8988T (cell line): ENCODE results near the gene ZNF497.
"Not testable (repeated sequence)": the region's sequence is repeated elsewhere in the genome, so short reads cannot be mapped to it uniquely, and the experiment has no call there.

ENCODE experiments used
- DNase-seq: peaks from one replicate; pipeline ENCODE4 v3.0.0; 2011

ZNF497 gene

DNA sequence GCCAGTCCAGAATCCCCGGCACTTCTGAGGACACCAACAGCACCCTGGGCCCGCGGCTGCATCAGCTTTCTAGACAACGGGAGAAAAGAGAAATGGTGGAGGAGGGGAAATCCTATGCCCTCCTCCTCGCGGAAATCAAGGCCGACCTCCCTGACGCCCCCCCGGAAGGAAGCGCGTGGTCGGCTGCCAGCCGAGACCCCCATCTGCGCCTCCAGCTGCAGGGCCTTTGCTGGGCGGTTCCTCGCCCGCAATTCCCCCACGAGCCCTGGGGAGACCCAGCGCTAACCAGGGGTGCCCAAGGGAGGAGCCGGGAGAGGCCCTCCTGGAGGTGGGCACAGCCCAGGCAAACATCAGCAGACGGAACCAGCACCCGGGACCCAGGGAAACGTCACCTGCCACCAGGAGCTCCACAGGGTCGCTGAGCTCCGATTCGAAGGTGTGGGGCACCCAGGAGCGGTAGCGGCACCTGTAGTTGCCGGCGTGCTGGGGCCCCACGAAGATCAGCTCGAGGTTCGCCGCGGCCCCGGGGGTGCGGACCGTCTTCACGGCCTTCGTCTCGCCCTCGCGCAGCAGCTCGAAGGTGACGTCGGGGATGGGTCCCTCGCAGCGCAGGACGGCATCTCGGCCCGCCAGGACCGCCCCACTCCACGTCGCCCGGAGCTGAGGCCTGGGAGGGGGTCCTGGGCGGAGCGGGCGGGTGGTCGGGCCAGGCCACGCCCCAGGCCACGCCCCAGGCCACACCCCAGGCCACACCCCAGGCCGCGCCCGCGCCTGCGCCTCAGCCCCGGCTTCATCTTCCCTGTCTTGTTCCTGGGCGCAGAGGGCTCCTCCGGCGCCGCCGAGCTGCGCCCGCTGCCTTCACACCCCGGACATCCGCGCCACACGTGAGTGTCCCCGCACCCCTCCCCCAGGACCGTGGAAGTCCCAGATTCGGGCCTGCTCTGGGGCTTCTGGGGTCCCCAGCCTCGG is 15.3 kb downstream of the ZNF497 start:
- no peak for DNase-seq

DNA sequence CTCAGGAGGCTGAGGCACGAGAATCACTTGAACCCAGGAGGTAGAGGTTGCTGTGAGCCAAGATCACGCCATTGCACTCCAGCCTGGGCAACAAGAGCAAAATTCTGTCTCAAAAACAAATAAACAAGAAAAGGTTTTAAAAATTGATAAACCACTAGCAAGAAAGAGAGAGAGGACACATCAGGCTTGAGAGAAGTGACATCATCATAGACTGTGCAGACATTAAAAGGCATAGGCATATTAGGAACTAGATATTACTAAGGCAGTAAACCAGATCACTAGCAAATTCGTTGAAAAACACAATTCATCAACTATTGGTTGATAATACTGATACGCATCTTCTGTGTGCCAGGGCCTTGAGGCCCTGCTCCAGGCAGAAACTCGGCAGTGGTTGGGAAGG is 17.0 kb downstream of the ZNF497 start:
- no peak for DNase-seq

DNA sequence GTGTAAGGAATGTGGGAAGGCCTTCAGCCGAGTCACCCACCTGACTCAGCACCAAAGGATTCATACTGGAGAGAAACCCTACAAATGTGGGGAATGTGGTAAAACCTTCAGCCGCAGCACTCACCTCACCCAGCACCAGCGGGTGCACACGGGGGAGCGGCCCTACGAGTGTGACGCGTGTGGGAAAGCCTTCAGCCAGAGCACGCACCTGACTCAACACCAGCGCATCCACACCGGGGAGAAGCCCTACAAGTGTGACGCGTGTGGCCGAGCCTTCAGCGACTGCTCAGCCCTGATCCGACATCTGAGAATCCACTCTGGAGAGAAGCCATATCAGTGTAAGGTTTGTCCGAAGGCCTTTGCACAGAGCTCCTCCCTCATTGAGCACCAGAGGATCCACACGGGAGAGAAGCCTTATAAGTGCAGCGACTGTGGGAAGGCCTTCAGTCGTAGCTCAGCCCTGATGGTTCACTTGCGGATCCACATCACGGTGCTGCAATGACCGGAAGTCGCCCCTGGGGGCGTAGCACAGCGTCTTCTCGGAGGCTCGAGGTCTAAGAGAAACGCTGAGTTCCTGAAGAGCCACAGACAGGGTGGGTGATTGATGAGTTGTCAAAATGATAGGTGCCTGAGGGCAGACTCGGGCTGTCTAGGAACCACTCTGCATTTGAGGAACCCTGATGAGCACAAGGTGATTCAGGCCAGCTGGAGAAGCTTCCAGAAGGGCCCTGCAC is 23.6 kb downstream of the ZNF497 start:
- no peak for DNase-seq

DNA sequence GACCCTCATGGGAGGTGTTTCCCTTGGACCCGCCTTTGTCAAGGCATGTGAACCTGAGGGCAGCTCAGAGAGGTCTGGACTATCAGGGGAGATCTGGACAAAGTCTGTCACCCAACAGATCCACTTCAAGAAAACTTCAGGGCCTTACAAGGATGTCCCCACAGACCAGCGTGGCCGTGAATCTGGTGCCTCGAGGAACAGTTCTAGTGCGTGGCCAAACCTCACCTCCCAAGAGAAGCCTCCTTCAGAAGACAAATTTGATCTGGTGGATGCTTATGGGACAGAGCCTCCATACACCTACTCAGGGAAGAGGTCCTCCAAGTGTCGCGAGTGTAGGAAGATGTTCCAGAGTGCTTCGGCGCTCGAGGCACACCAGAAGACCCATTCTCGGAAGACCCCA is 24.2 kb downstream of the ZNF497 start:
- no peak for DNase-seq

DNA sequence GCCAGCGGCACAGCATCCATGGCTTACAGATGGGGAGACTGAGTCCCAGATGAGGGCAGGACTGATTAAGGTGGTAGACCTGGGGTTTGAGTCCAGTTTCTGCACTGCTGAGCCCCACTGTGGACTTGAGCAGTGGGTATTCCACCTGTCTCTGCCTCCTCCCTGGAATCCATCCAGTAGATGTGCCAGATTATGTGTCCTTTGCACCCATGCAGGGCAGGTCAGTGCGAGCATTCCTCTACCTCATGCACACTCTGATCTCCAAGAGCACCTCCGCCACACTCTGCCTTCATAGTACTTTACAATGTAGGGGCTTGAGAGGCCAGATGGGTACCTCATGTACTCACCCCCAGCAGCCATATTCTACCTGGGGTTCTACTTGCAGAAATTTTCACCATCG is 25.7 kb downstream of the ZNF497 start:
- no peak for DNase-seq

DNA sequence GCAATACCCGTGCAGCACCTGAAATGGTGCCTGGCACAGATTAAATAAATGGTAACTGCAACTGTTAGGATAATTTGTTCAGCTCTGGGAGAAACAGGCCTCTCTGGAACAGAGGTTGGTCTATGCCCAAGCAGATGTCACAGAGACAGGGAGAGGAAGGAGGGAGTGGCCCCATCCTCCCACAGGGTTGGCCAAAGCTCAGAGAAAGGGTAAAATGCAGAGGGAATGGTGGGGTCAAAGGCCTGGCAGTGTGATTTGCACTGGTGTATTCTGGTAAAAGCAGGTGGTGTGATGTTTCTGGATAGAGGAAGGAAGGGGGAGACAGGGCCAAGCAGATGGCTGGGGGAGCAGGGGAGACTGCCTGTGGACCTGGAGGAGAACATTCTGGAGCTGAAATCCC is 26.3 kb downstream of the ZNF497 start:
- no peak for DNase-seq

DNA sequence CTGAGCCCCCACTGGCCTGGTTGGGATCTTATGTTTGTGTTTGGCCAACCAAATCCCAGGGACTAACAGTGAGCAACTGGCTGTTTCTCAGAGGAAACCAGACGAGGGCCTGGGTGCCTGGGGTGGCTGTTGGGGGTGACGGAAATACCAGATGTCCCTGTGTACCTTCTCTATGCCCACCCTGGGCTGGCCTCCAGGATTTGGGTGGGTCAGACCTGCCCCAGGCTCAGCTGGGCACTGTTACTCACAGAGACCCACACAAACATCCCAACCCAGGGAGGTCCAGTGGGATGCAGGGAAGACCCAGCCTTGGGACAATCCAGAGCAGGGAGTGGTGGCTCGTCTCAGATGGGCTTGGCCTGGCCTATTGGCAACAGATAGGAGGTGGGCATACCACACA is 26.9 kb downstream of the ZNF497 start:
- DNase-seq = no peak

DNA sequence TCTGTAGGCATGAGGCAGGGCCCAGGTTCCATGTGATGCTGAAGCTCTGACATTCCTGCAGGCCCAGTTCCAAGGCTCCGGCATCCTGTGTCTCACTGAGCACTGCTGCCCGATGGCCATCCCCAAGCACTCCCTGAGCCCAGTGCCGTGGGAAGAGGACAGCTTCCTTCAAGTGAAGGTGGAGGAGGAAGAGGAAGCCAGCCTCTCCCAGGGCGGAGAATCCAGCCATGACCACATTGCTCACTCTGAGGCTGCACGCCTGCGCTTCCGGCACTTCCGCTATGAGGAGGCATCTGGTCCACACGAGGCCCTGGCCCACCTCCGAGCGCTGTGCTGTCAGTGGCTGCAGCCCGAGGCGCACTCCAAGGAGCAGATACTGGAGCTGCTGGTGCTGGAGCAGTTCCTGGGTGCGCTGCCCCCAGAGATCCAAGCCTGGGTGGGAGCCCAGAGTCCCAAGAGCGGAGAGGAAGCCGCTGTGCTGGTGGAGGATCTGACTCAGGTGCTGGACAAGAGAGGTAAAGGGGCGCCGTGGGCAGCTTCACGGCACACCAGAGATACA is 27.8 kb downstream of the ZNF497 start:
- DNase-seq = no peak

DNA sequence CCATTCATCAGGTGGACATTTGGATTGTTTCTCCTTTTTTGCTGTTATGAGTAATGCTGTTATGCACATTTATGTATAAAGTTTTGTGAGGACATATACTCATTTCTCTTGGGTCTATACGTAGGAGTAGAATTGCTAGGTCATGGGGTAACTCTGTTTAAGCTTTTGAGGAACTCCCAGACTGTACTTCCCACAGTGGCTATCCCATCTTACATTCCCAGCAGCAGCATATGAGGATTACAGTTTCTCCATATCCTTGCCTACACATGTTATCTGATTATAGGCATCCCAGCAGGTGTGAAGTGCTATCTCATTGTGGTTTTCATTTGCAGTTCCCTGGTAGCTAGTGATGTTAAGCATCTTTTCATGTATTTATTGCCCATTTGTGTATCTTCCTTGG is 29.9 kb downstream of the ZNF497 start:
- DNase-seq = no peak

DNA sequence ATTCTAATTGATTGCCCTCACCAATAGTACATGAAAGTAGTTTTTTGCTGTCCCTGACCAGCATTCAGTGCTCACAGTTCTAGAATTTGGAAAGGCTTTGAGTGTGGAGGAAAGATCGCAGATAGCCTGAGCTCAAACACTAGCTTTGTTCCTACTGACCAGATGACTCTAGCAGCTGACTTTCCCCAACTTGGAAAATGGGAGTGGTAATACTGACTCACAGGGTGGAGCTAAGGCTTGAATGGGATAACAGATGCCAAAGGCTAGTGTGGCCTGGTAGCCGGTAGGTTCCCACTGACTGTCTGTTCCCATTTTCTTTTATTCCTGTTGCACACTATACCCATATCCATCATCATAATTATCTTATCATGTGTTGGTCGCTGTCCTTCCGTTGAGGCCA is 32.1 kb downstream of the ZNF497 start:
- DNase-seq = no peak

DNA sequence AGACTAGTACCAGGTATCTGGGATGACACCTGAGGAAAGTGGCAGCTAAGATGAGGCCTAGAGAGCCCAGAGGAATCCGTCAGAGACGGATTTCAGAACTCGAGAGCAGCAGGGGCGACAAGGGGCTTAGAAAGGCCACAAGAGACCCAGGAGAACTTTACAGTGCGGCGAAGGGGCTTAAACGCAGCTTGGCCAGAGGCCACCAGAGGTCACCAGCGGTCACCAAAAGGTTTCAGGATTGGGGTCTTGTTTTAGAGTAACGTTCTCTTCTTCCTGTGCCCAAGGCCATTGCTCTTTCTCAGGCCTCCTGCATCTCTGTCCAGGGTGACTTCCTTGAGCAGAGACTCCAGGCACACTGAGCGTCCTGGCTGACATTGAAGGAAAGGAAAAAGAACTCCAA is 33.6 kb downstream of the ZNF497 start:
- no peak for DNase-seq

DNA sequence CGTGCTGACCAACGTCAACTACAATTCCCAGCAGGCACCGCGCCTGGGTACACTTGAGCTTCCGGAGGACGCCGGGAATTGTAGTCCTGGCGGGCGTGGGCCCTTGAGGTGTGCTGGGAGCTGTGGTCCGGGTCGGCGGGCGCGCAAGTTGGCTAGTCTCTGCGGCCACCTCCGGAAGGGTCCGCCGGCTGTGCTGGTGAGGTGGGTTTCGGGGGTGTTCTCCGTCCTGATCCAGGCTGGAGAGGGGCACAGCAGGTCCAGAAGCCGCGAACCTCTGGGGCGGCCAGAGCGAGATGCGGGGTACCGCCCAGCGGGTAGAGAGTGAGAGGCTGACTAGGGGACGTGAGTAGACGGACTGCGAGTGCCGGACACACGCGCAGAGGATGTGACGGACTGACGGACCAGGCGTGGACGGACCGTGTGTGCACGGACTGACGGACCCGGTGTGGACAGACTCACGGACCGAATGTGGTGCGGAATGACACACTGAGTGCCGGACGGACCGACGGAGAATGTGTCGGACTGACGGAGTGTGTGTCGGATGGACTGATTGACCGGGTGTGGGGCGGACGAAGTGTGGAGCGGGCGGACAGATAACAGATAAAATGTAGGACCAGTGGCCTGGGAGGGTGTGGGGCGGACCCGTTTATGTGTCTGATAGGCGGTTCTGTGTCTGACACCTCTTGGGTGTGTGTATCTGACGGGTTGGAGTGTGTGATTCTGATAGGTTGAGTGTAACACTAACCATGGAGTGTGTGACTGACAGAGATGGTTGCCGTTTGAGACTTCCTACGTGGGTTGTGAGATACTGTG is 35.4 kb downstream of the ZNF497 start, which contains the start of gene ZSCAN22:
ZSCAN22 (plus strand) TSS at position 81 of the 813 bp plus-strand sequence. CDS start 7,809 bp downstream, outside the sequence.
- DNase-seq = peak; percentile 81

DNA sequence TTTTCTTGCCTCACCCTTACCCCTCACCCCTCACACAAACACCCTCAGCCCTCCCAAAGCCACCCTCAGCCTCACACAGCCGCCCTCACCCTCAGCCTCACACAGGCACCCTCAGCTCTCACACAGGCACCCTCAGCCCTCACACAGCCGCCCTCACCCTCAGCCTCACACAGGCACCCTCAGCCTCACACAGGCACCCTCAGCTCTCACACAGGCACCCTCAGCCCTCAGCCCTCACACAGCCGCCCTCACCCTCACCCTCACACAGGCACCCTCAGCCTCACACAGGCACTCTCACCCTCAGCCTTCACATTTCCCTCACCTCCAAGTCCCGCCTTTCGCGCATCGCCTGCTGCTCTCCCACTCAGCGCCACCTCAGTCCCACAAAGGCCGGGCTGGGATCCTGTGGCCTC is 36.0 kb downstream of the ZNF497 start:
- DNase-seq = no peak

DNA sequence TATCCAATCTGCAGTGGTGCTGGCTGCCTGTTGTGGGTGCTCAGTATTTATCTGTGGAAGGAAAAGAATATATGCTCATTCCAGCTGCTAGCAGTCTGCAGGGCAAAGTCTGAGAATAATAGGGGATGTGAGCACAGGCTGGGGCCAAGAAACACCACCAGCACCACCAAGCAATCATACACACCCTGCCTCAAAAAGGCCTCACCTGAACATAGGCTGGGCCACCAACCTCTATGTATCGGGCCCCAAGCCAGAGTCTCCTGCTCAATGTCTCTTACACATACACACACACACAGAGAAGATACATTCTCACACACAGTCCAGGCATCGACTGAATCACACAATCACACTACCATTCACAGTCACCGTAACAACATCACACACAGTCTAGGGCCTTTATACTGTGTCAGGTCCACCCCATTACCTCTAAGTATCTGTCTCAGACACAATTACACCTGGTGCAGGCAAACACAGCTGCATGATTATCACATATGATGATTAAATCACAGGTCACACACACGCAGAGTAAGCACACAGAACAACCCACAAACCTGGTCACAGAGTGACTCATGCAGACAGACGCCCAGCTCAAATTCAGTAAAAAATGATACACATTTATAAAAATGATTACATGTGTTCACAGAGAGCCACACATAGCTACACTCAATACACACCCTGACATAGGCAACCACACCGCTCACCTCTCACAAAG is 37.1 kb downstream of the ZNF497 start:
- no peak for DNase-seq

DNA sequence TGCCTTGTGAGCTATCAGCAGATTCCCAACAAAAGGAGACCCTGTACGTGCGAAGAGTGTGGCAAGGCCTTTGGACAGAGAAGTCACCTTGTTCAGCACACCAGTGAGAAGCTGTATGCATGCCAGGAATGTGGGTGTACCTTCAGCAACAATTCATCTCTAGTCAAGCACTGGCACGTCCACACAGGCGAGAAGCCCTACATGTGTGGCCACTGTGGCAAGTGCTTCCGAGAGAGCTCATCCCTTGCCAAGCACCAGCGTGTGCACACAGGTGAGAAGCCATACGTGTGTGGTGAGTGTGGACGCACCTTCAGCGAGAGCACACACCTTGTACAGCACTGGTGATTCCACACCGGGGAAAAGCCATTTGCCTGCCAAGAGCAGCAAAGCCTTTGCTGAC is 43.3 kb downstream of the ZNF497 start:
- DNase-seq = no peak

DNA sequence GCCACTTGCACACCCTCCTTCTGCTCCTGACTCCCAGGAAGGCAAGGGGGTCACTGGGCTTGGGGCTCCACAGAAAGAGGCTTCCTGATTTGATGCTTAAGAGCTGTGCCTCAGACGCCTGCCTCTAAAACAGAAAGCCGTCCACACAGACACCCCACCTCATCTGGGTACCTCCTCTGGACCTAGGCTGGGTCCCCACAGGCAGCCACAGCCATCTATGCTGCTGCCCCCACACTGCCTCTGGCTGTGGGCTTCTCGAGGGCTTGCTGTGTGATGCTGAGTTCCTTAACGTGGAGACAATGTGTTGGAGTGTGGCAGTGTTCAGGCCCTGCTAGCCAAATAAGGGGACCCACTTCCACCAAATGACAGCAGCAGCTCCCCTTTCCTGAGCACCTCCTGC is 44.3 kb downstream of the ZNF497 start:
- no peak for DNase-seq

DNA sequence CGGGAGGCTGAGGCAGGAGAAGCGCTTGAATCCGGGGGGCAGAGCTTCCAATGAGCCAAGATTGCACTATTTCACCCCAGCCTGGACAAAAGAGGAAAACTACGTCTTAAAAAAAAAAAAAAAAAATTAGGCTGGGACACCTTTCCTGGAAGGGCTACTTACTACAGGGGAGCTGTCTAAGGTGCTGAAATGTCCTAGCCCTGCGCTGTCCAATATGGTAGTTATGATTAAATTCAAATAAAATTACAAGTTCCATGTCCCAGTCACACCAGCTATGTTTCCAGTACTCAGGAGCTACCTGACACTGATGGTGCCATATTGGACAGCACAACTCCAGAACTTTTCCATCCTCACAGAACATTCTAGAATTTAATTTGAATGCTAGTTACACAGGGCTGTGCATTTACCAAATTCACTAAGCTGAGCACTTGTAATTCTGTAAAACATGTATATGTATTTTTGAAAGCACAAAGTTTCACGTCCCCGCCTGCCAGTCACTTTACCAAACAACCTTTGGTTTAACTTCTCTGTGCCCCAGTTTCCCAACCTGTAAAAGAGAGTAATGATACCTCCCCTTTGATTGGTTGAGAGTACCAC is 45.0 kb downstream of the ZNF497 start:
- DNase-seq = no peak

DNA sequence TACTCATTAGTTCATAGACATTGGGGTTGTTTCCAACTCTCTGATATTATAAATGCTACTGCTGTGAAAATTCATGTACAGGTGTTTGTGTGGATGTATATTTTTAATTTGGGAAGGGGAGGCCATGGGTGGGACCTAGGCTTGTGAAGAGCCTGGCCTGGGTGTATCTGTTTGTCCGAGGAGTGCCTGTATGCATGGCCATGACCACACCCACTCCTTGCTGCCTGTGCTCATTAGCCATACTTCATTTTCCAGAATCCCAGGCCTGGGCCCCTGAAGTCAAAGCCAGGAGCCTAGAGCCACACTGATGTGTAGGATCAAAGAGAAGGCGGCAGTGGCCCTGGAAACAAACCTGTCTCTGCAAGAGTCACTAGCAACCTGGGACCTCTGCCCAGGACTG is 47.0 kb downstream of the ZNF497 start:
- DNase-seq = no peak

DNA sequence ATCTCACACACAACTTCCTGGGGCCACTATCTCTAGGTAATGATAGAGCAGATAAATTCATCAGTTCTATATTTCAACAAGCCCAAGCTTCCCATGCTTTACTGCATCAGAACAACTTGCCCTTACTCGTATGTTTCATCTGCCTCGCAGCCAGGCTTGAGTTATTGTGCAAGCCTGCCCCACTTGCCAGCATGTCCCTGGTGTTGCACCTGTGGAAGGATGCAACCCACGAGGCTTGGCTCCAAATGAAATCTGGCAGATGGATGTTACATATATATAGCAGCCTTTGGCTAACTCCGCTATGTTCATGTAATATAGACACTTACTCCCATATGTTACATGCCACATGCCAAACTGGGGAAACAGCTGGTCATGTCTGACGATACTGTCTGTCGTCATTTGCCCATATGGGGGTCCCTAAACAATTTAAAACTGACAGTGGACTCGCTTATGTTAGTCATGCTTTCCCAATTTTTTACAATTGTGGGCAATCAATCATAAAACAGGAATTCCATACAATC is 51.1 kb downstream of the ZNF497 start:
- DNase-seq = no peak

DNA sequence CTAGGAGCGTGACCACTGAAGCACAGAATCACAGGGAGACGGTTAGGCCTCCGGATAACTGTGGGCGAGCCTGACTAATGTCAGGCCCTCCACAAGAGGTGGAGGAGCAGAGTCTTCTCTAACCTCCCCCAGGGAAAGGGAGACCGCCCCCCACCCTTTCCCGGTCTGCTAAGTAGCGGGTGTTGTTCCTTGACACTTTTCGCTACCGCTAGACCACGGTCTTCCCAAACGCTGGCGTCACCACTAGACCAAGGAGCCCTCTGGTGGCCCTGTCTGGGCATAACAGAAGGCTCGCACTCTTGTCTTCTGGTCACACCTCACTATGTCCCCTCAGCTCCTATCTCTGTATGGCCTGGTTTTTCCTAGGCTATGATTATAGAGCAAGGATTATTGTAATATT is 51.9 kb downstream of the ZNF497 start:
- DNase-seq = not testable (repeated sequence)

DNA sequence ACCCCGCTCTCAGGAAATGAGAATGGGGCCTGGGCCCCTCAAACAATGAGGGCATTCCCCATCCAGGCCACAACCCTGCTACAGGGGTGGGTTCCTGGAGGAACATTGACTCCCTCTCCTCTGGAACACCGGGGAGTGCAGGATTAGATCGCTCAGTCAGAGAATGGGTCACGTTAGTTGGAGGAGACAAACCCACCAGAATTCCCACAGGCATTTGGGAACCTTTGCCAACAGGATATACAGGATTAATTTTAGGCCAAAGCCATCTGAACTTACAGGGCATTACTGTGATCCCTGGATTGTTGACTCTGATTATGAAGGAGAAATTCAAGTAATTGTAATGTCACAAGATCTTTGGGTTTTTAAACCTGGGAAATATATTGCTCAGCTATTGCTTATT is 54.8 kb downstream of the ZNF497 start:
- no peak for DNase-seq

DNA sequence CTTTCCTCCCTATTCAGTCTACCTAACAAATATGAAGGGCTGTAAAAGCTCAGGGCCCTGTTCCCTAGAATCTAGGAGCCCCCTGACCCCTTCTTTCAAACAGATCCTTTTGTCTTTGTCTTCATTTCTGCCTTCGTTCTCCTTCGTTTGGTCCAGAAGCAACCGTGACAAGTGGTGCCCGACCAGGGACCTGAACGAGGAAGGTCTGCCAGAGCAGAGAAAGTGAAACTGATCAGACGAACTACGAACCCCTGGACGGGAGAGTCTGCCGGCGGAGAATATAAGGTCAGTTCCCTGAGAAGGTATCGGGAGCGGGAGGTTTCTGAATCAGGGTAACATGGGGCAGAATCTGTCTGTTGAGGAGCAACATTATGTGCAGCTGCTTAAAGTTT is 56.6 kb downstream of the ZNF497 start:
- DNase-seq = no peak
